ENCODE results near the gene ASCL5.

Gene ASCL5

DNA sequence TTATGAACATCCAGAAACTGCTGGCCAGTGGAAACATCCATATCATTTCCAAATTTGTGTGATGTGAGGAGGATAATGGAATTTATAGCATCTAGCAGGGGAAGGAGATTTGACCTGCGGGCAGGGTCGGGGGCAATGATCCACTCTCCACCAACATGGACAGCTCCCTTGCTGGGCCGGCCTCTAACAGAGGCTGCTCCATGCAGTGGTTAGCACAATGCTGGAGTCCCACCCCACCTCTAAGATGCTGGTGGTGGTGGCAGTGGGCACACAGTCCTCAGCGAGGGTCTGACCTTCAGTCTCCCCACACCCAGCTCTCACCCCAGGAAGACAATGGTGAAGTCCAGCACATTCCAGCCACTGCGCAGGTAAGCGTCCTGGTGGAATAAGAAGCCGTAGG, 33.4 kb downstream of the ASCL5 start:
- no peak overlapping the region for H3K27ac ChIP-seq (ENCODE audit: low read depth, low read length)
- H3K27me3 ChIP-seq (ENCODE audit: control insufficient read depth, insufficient read depth, low read length) = peaks cover 15% of the 10 kb centered on the region; the same call in 1 of the 2 replicates
- H3K4me3 ChIP-seq (ENCODE audit: low read depth, low read length) = no peak overlapping the region
- H3K9ac ChIP-seq (ENCODE audit: low read length) = no peak overlapping the region
- no peaks in the 10 kb centered on the region for H3K36me3 ChIP-seq (ENCODE audit: control insufficient read depth, insufficient read depth, low read length)
- H3K4me1 ChIP-seq (ENCODE audit: control insufficient read depth, insufficient read depth, low read length) = peaks cover 4% of the 10 kb centered on the region; the same call in 1 of the 2 replicates
- H3K9me3 ChIP-seq (ENCODE audit: control insufficient read depth, insufficient read depth, low read depth, low read length) = no peaks in the 10 kb centered on the region

DNA sequence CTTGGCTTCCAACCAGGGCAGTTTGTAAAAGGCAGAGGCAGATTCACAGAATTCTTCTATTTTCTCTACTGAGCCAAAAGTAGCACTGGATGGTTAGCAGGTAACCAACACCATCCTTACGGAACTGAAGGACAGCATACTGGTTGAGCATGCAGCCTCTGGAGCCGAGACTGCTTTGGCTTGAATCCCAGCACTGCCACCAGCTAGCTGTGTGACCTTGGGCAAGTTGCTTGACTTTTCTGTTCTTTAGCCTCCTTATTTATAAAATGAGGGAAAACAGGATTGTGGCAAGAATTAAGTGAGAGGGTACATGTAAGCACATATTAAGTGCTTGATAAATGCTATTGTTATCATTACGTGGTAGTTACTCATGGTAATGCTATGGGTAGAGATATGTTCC, 34.2 kb downstream of the ASCL5 start:
- peaks cover 4% of the 10 kb centered on the region; the same call in 1 of the 2 replicates for H3K4me1 ChIP-seq (ENCODE audit: control insufficient read depth, insufficient read depth, low read length)
- H3K27ac ChIP-seq (ENCODE audit: low read depth, low read length) = no peak overlapping the region
- no peak overlapping the region for H3K9ac ChIP-seq (ENCODE audit: low read length)
- no peaks in the 10 kb centered on the region for H3K9me3 ChIP-seq (ENCODE audit: control insufficient read depth, insufficient read depth, low read depth, low read length)
- no peaks in the 10 kb centered on the region for H3K36me3 ChIP-seq (ENCODE audit: control insufficient read depth, insufficient read depth, low read length)
- H3K4me3 ChIP-seq (ENCODE audit: low read depth, low read length) = no peak overlapping the region
- peaks cover 14% of the 10 kb centered on the region; the same call in 1 of the 2 replicates for H3K27me3 ChIP-seq (ENCODE audit: control insufficient read depth, insufficient read depth, low read length)

DNA sequence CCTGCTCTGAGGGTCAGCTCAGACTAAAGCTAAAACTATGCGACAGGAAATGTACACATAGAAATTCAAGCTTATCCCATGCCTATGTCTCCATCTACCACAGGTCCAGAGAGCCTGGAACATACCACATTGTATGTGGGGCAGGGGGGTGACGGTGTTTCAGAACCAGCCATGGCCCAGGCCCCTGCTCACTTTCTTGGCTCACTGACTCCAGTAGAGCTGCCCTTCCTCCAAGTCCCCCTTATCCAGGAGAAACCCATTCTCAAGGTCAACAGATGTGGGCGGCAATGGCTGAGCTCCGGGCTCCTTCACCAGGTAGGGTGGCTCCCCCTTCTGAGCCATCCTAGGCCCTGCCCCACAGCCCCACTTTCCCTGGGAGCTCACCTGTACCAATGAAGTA, 35.7 kb downstream of the ASCL5 start:
- Histone ChIP-seq H3K4me1 (ENCODE audit: control insufficient read depth, insufficient read depth, low read length) (peaks cover 4% of the 10 kb centered on the region; the same call in 1 of the 2 replicates), H3K27me3 (ENCODE audit: control insufficient read depth, insufficient read depth, low read length) (peaks cover 11% of the 10 kb centered on the region; the same call in 1 of the 2 replicates), H3K27ac (ENCODE audit: low read depth, low read length) (no peak overlapping the region), H3K4me3 (ENCODE audit: low read depth, low read length) (no peak overlapping the region), H3K36me3 (ENCODE audit: control insufficient read depth, insufficient read depth, low read length) (no peaks in the 10 kb centered on the region), H3K9me3 (ENCODE audit: control insufficient read depth, insufficient read depth, low read depth, low read length) (no peaks in the 10 kb centered on the region), H3K9ac (ENCODE audit: low read length) (no peak overlapping the region)

DNA sequence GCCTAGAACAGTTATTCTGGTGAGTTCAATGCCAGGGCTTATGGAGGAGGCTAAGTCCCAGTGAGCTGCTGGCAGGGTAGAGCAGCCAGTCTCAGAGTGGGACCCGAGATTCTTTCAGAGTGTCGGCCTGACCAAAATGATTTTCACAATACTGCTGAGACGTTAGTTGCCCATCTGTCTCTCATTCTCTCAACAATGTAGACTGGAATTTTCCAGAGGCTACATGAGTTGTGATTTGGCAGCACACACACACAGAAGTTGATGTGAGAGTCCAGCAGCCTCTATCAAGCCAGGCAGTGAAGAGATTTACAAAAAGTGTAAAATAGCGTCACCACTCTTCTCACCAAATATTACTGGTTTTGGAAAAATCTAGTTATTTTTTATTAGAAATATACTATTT, 36.4 kb downstream of the ASCL5 start:
- Histone ChIP-seq H3K36me3 (ENCODE audit: control insufficient read depth, insufficient read depth, low read length) (no peaks in the 10 kb centered on the region), H3K27me3 (ENCODE audit: control insufficient read depth, insufficient read depth, low read length) (peaks cover 5% of the 10 kb centered on the region; the same call in 1 of the 2 replicates), H3K9me3 (ENCODE audit: control insufficient read depth, insufficient read depth, low read depth, low read length) (no peaks in the 10 kb centered on the region), H3K27ac (ENCODE audit: low read depth, low read length) (no peak overlapping the region), H3K9ac (ENCODE audit: low read length) (no peak overlapping the region), H3K4me1 (ENCODE audit: control insufficient read depth, insufficient read depth, low read length) (peaks cover 4% of the 10 kb centered on the region; the same call in 1 of the 2 replicates), H3K4me3 (ENCODE audit: low read depth, low read length) (no peak overlapping the region)

DNA sequence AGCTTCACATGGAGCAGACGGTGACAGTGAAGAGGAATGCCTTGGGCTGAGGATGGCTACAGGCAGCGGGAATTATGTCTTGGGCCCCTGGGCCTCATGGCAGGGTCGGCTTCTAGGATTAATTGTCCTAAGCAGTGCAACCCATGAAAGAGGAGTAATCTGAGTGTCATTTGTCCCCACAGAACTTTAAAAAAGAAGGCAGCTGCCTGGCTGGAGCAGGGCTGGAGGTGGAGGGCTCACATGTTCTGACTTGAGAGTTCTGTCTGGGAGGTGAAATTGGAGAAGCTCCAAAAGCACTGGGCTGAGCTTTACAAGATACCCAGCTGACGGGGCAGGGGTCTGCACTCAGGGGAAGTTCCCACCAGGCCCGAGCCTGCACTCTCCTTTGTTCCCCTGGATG, 37.4 kb downstream of the ASCL5 start:
- Histone ChIP-seq H3K27ac (ENCODE audit: low read depth, low read length) (no peak overlapping the region), H3K36me3 (ENCODE audit: control insufficient read depth, insufficient read depth, low read length) (no peaks in the 10 kb centered on the region), H3K4me3 (ENCODE audit: low read depth, low read length) (no peak overlapping the region), H3K4me1 (ENCODE audit: control insufficient read depth, insufficient read depth, low read length) (peaks cover 4% of the 10 kb centered on the region; the same call in 1 of the 2 replicates), H3K27me3 (ENCODE audit: control insufficient read depth, insufficient read depth, low read length) (peaks cover 10% of the 10 kb centered on the region; the same call in 1 of the 2 replicates), H3K9me3 (ENCODE audit: control insufficient read depth, insufficient read depth, low read depth, low read length) (no peaks in the 10 kb centered on the region), H3K9ac (ENCODE audit: low read length) (no peak overlapping the region)

DNA sequence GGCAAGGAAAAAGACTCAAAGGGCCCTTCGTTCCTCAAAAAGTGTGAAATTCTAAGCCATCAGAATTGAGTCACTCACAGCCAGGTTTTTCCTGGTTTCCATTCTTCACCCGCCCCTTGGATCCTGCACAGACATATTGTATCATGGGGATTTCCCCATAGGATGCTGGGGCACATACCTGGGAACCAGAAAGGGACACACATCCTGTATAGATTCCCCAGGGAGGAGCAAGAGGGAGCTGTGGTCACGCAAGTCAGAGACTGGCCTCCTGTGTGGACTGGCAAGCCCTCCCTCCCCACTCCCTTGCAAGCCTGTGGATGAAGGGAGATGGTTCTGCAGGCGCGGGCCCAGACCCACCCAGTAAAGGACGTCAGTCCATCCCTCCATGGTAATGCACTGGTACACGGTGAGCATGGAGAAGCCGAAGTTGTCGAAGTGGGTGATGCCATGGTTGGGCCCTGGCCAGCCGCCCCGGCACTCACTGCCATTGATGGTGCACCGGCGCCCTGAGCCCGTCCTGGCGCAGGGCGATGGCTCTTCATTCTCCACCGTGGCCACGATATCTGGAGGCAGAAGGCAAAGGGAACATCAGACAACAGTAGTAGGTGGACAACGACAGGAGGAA, 38.0 kb downstream of the ASCL5 start:
- Histone ChIP-seq H3K36me3 (ENCODE audit: control insufficient read depth, insufficient read depth, low read length) (no peaks in the 10 kb centered on the region), H3K4me1 (ENCODE audit: control insufficient read depth, insufficient read depth, low read length) (peaks cover 4% of the 10 kb centered on the region; the same call in 1 of the 2 replicates), H3K4me3 (ENCODE audit: low read depth, low read length) (no peak overlapping the region), H3K9ac (ENCODE audit: low read length) (no peak overlapping the region), H3K9me3 (ENCODE audit: control insufficient read depth, insufficient read depth, low read depth, low read length) (no peaks in the 10 kb centered on the region), H3K27ac (ENCODE audit: low read depth, low read length) (no peak overlapping the region), H3K27me3 (ENCODE audit: control insufficient read depth, insufficient read depth, low read length) (peaks cover 10% of the 10 kb centered on the region; the same call in 1 of the 2 replicates)

DNA sequence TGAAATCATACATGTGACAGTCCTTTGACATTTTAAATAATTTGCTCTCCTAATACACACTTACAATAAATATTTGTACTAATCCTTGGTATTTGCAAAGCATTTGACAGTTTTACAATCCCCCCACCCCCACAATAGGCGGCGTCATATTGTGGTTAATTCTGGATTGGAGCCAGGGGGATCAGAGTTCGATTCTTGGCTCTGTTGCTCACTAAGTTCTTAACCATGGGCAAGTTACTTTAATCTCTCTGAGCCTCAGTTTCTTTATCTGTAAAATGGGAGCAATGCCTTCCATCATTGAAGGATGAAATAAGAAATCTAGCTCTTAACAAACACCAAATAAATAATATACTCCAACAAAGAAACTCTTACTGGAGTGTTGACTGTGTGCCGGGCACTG, 38.6 kb downstream of the ASCL5 start:
- H3K27me3 ChIP-seq (ENCODE audit: control insufficient read depth, insufficient read depth, low read length) = peaks cover 10% of the 10 kb centered on the region; the same call in 1 of the 2 replicates

DNA sequence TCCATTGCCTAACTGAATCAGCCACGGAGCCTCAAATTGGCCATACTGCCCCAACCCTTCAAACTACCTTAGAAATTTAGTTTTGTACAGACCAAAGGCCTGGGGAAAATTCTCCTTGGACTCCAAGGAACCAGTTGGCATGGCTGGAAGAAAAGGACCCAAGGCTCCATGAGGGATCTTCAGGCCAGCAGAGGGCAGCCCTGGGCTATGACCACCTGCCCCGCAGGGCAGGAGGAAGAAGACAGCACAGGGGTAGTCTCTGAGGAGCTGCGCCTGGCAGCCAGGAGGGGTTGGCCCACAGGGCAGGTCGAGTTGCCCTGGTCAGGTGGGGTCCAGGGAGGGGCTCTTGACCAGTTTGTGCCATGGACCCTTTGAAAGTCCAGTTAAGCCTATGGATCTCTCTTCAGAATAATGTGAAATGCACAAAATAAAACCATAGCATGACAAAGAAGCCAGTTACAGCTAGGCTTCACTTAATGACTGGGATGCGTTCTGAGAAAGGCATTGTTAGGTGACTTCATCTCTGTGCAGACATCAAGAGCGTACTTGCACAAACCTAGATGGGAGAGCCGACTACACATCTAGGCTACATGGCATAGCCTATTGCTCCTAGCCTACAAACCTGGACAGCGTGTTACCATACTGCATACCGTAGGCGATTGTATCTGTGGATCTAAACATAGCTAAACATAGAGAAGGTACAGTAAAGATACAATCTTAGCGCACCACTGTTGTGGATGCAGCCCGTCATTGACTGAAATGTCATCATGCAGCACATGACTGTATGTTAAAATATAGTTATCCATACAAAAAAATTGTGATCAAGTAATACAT, 40.9 kb downstream of the ASCL5 start:
- no peaks in the 10 kb centered on the region for H3K9me3 ChIP-seq (ENCODE audit: control insufficient read depth, insufficient read depth, low read depth, low read length)
- H3K4me1 ChIP-seq (ENCODE audit: control insufficient read depth, insufficient read depth, low read length) = peaks cover 4% of the 10 kb centered on the region; the same call in 1 of the 2 replicates
- H3K9ac ChIP-seq (ENCODE audit: low read length) = no peak overlapping the region
- no peak overlapping the region for H3K27ac ChIP-seq (ENCODE audit: low read depth, low read length)
- H3K4me3 ChIP-seq (ENCODE audit: low read depth, low read length) = no peak overlapping the region
- peaks cover 13% of the 10 kb centered on the region; the same call in 1 of the 2 replicates for H3K27me3 ChIP-seq (ENCODE audit: control insufficient read depth, insufficient read depth, low read length)
- no peaks in the 10 kb centered on the region for H3K36me3 ChIP-seq (ENCODE audit: control insufficient read depth, insufficient read depth, low read length)

More for the DNA sequence above, 38.6 kb downstream of the ASCL5 start:
- H3K36me3 ChIP-seq (ENCODE audit: control insufficient read depth, insufficient read depth, low read length) = no peaks in the 10 kb centered on the region
- no peaks in the 10 kb centered on the region for H3K9me3 ChIP-seq (ENCODE audit: control insufficient read depth, insufficient read depth, low read depth, low read length)
- H3K4me3 ChIP-seq (ENCODE audit: low read depth, low read length) = no peak overlapping the region
- no peak overlapping the region for H3K27ac ChIP-seq (ENCODE audit: low read depth, low read length)
- H3K9ac ChIP-seq (ENCODE audit: low read length) = no peak overlapping the region
- peaks cover 4% of the 10 kb centered on the region; the same call in 1 of the 2 replicates for H3K4me1 ChIP-seq (ENCODE audit: control insufficient read depth, insufficient read depth, low read length)

DNA sequence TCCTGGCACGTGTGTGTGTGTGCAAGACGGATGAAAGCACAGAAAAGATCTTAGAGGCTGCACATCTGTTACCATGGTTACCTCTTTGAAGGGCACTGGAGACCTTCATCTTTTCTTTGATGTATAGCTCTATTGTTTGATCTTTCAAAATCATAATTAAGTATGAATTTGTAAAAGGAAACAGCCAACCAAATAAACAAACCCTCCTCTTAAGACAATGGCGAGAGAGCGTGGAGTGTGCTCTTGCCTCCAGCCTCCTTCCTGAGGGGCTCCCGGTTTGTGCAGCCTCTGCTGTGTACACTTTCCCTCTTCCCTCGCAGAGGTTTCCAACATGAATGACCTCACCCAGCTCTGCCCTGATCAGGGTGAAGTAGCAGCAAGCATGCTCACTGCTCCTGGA, 42.7 kb downstream of the ASCL5 start:
- Histone ChIP-seq H3K27me3 (ENCODE audit: control insufficient read depth, insufficient read depth, low read length) (peaks cover 13% of the 10 kb centered on the region; the same call in 1 of the 2 replicates), H3K9me3 (ENCODE audit: control insufficient read depth, insufficient read depth, low read depth, low read length) (no peaks in the 10 kb centered on the region), H3K4me3 (ENCODE audit: low read depth, low read length) (no peak overlapping the region), H3K36me3 (ENCODE audit: control insufficient read depth, insufficient read depth, low read length) (no peaks in the 10 kb centered on the region), H3K4me1 (ENCODE audit: control insufficient read depth, insufficient read depth, low read length) (peaks cover under 1% of the 10 kb centered on the region; the same call in 1 of the 2 replicates), H3K27ac (ENCODE audit: low read depth, low read length) (no peak overlapping the region), H3K9ac (ENCODE audit: low read length) (no peak overlapping the region)

DNA sequence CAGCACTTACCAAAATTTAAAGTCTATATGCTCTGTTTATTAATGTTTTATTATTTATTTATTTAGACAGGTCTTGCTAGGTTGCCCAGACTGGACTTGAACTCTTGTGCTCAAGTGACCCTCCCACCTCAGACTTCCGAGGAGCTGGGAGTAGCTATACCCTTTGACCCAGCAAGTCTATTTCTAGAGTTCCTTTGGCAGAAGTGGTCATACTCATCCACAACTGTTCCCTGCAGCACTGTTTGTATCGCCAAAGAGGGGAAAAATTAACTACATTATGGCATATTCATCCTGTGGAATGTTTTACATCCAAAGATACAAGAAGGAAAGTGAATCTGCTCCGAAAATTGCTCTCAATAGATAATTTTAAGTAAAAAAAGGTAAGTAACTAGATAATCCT, 43.2 kb downstream of the ASCL5 start:
- Histone ChIP-seq H3K9me3 (ENCODE audit: control insufficient read depth, insufficient read depth, low read depth, low read length) (no peaks in the 10 kb centered on the region), H3K27me3 (ENCODE audit: control insufficient read depth, insufficient read depth, low read length) (peaks cover 13% of the 10 kb centered on the region; the same call in 1 of the 2 replicates), H3K4me3 (ENCODE audit: low read depth, low read length) (no peak overlapping the region), H3K36me3 (ENCODE audit: control insufficient read depth, insufficient read depth, low read length) (no peaks in the 10 kb centered on the region), H3K4me1 (ENCODE audit: control insufficient read depth, insufficient read depth, low read length) (no peaks in the 10 kb centered on the region), H3K27ac (ENCODE audit: low read depth, low read length) (no peak overlapping the region), H3K9ac (ENCODE audit: low read length) (no peak overlapping the region)

DNA sequence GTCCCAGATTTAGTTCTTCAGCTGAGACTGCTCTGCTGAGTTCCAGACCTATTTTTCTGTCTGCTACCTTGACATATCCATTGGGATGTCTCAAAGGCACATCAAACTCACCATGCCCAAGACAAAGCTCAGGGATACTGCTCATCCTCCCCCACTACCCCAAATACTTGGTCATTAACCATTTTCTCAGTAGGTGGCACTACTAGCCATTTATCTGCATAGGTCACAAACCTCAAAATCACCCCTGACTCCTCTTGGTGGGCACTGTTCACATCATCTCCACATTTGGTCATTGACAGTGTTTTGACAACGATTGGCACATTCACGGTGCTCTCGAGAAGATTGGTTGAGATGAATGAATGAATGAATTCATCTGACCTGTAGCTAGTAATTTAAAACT, 46.8 kb downstream of the ASCL5 start:
- Histone ChIP-seq H3K9me3 (ENCODE audit: control insufficient read depth, insufficient read depth, low read depth, low read length) (no peaks in the 10 kb centered on the region), H3K4me1 (ENCODE audit: control insufficient read depth, insufficient read depth, low read length) (no peaks in the 10 kb centered on the region), H3K27me3 (ENCODE audit: control insufficient read depth, insufficient read depth, low read length) (peaks cover 14% of the 10 kb centered on the region; the same call in 1 of the 2 replicates)

More for the DNA sequence above, 46.8 kb downstream of the ASCL5 start:
- no peak overlapping the region for H3K27ac ChIP-seq (ENCODE audit: low read depth, low read length)
- no peak overlapping the region for H3K9ac ChIP-seq (ENCODE audit: low read length)
- H3K4me3 ChIP-seq (ENCODE audit: low read depth, low read length) = no peak overlapping the region
- no peaks in the 10 kb centered on the region for H3K36me3 ChIP-seq (ENCODE audit: control insufficient read depth, insufficient read depth, low read length)
